ENCODE results near the gene TRNAU1AP. TPM values are rescaled to one million over a fixed set of nuclear protein-coding genes. Genes with fewer than 3 reads are reported as not detected.

Gene TRNAU1AP
- total RNA-seq, 1 experiment from 2014 or later = 27.2 TPM

- H3F3A ChIP-seq (ENCODE audit: low read length, unreplicated experiment) = peaks cover 5% of the 10 kb centered on the region
- no peaks in the 10 kb centered on the region for H3K79me2 ChIP-seq (ENCODE audit: low read length)
- H3K36me3 ChIP-seq (ENCODE audit: low read depth, low read length) = peaks cover 9% of the 10 kb centered on the region; the same call in 1 of the 2 replicates
- ATAC-seq (no peak), DNase-seq (no peak)
- no peak overlapping the region for H3K9ac ChIP-seq (ENCODE audit: low read length)
- peaks cover 20% of the 10 kb centered on the region for H3K4me1 ChIP-seq (ENCODE audit: insufficient read depth, low read length)
- no peaks in the 10 kb centered on the region for H3K27me3 ChIP-seq (ENCODE audit: low read length)
- H3K4me3 ChIP-seq (ENCODE audit: low read length) = no peak overlapping the region
- no peaks in the 10 kb centered on the region for H3K9me3 ChIP-seq (ENCODE audit: low read length)
- H3K4me2 ChIP-seq (ENCODE audit: low read length) = no peak overlapping the region
- H4K20me1 ChIP-seq (ENCODE audit: low read length) = no peaks in the 10 kb centered on the region
- intact Hi-C loops (cut with micrococcal nuclease) = loop anchor here (5.0 kb wide), 1 partner anchor 248 kb away; no protein-coding TSS in a partner anchor
- no peak overlapping the region for H2AFZ ChIP-seq (ENCODE audit: low read length)
- BruUV-seq (replicated peaks) = no TSS peak
- TF ChIP-seq EZH2 (IDR thresholded peaks at IDR 0.05; ENCODE audit: low read length, unreplicated experiment) (no peak), EZH2phosphoT487 (IDR thresholded peaks at IDR 0.05; ENCODE audit: borderline replicate concordance, low read length) (no peak)
- TF ChIP-seq, protein P1, sequence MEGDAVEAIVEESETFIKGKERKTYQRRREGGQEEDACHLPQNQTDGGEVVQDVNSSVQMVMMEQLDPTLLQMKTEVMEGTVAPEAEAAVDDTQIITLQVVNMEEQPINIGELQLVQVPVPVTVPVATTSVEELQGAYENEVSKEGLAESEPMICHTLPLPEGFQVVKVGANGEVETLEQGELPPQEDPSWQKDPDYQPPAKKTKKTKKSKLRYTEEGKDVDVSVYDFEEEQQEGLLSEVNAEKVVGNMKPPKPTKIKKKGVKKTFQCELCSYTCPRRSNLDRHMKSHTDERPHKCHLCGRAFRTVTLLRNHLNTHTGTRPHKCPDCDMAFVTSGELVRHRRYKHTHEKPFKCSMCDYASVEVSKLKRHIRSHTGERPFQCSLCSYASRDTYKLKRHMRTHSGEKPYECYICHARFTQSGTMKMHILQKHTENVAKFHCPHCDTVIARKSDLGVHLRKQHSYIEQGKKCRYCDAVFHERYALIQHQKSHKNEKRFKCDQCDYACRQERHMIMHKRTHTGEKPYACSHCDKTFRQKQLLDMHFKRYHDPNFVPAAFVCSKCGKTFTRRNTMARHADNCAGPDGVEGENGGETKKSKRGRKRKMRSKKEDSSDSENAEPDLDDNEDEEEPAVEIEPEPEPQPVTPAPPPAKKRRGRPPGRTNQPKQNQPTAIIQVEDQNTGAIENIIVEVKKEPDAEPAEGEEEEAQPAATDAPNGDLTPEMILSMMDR (conservative IDR thresholded peaks at IDR 0.05; ENCODE audit: low read depth, low read length) = no peak
- CTCF ChIA-PET = no interaction called here
- no peaks in the 10 kb centered on the region for H3K9me2 ChIP-seq (replicated peaks; ENCODE audit: low read length)
- POLR2A ChIA-PET (ENCODE audit: unreplicated experiment) = interaction anchor here (0.7 kb wide), 1 partner anchor 88 kb away, joined by 3 read pairs; no protein-coding TSS in a partner anchor
- no peak overlapping the region for H3K27ac ChIP-seq (ENCODE audit: low read length)
Observed at GRCh38 chr1:28604962-28605361, 52.1 kb downstream of the TRNAU1AP start.

- Histone ChIP-seq H3K9me2 (replicated peaks; ENCODE audit: low read length) (no peaks in the 10 kb centered on the region), H3F3A (ENCODE audit: low read length, unreplicated experiment) (peaks cover 5% of the 10 kb centered on the region), H2AFZ (ENCODE audit: low read length) (no peak overlapping the region), H3K79me2 (ENCODE audit: low read length) (no peaks in the 10 kb centered on the region), H3K4me3 (ENCODE audit: low read length) (no peak overlapping the region), H3K27me3 (ENCODE audit: low read length) (no peaks in the 10 kb centered on the region), H3K4me2 (ENCODE audit: low read length) (no peak overlapping the region), H3K27ac (ENCODE audit: low read length) (no peak overlapping the region), H3K9ac (ENCODE audit: low read length) (no peak overlapping the region), H4K20me1 (ENCODE audit: low read length) (no peaks in the 10 kb centered on the region), H3K9me3 (ENCODE audit: low read length) (no peaks in the 10 kb centered on the region), H3K4me1 (ENCODE audit: insufficient read depth, low read length) (peaks cover 9% of the 10 kb centered on the region), H3K36me3 (ENCODE audit: low read depth, low read length) (peaks cover 9% of the 10 kb centered on the region; the same call in 1 of the 2 replicates)
- ChIA-PET POLR2A (ENCODE audit: unreplicated experiment) (no interaction called here), CTCF (no interaction called here)
- BruUV-seq (replicated peaks) = no TSS peak
- no peak for ATAC-seq
- TF ChIP-seq EZH2phosphoT487 (IDR thresholded peaks at IDR 0.05; ENCODE audit: borderline replicate concordance, low read length) = no peak
- TF ChIP-seq, protein P1 (conservative IDR thresholded peaks at IDR 0.05; ENCODE audit: low read depth, low read length) = no peak
- TF ChIP-seq EZH2 (IDR thresholded peaks at IDR 0.05; ENCODE audit: low read length, unreplicated experiment) = no peak
- DNase-seq = no peak
- intact Hi-C loops (cut with micrococcal nuclease) = no loop called here
Observed at GRCh38 chr1:28606771-28607170, 53.9 kb downstream of the TRNAU1AP start.

DNA sequence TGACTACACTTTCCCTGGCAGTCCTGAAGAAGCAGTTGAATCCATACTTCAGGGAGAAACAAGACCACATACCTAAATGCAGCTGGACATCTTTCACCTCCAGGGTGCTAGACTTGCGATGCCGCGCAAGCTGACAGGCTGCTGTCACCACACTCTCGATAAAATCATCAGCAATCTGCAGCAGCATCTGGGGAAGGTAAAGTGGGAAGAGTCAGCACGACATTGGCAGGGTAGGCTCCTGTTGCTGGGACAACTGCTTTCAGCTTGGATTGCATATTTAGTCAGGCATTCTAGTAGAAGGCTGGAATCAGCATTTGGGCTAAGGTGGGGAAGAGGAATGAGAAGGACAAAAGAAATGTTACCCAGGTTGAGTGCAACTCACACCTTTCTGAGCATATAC, 60.3 kb downstream of the TRNAU1AP start:
- Histone ChIP-seq H4K20me1 (ENCODE audit: low read length) (no peaks in the 10 kb centered on the region), H3K27ac (ENCODE audit: low read length) (no peak overlapping the region), H3K9me3 (ENCODE audit: low read length) (no peaks in the 10 kb centered on the region), H3K36me3 (ENCODE audit: low read depth, low read length) (peaks cover 3% of the 10 kb centered on the region; the same call in 1 of the 2 replicates), H3K4me3 (ENCODE audit: low read length) (no peak overlapping the region), H3K4me2 (ENCODE audit: low read length) (no peak overlapping the region), H3F3A (ENCODE audit: low read length, unreplicated experiment) (no peaks in the 10 kb centered on the region), H3K9me2 (replicated peaks; ENCODE audit: low read length) (no peaks in the 10 kb centered on the region), H3K79me2 (ENCODE audit: low read length) (no peaks in the 10 kb centered on the region), H3K4me1 (ENCODE audit: insufficient read depth, low read length) (no peaks in the 10 kb centered on the region), H3K27me3 (ENCODE audit: low read length) (no peaks in the 10 kb centered on the region), H2AFZ (ENCODE audit: low read length) (no peak overlapping the region), H3K9ac (ENCODE audit: low read length) (no peak overlapping the region)
- POLR2A ChIA-PET (ENCODE audit: unreplicated experiment) = no interaction called here
- no peak for DNase-seq
- CTCF ChIA-PET = no interaction called here
- TF ChIP-seq EZH2 (IDR thresholded peaks at IDR 0.05; ENCODE audit: low read length, unreplicated experiment) (no peak), EZH2phosphoT487 (IDR thresholded peaks at IDR 0.05; ENCODE audit: borderline replicate concordance, low read length) (no peak)
- TF ChIP-seq, protein P1 (conservative IDR thresholded peaks at IDR 0.05; ENCODE audit: low read depth, low read length) = no peak
- no peak for ATAC-seq
- no TSS peak for BruUV-seq (replicated peaks)
- intact Hi-C loops (cut with micrococcal nuclease) = no loop called here
